ENCODE measurements around the gene ABCD4. TPM values are rescaled to one million over a fixed set of nuclear protein-coding genes. Genes with fewer than 3 reads are reported as not detected.
A peak's percentile ranks its signal among the peaks of the same experiment; 100 is the strongest.

ABCD4 gene
- total and polyA plus RNA-seq, 2 of the 4 experiments (the other 2 are of a cell fraction): 12.2 to 20.4 TPM

GRCh38 chr14:74297986-74298385 is 4.7 kb downstream of the ABCD4 start:
- 100% methylated on average over 1 of the region's 10 CpGs; no CpG with 5 or more reads in 1 of the 2 experiments for WGBS, 2 experiments (ENCODE audit: extremely low coverage in 2 of 2, insufficient read length in 1 of 2)
- Histone ChIP-seq H3K79me1 (ENCODE audit: low read depth in 1 of 2, low read length in 2 of 2) (peaks cover 13 to 70% of the 10 kb centered on the region in 2 experiments), H2BK15ac (ENCODE audit: low read depth, low read length) (no peak overlapping the region), H4K5ac (ENCODE audit: low read depth, low read length) (no peak overlapping the region), H2AK5ac (ENCODE audit: low read depth, low read length) (no peak overlapping the region), H2AK9ac (replicated peaks; ENCODE audit: low read depth, low read length, poor library complexity) (no peak overlapping the region), H3K27me3 (ENCODE audit: control insufficient read depth, insufficient read depth, low read length) (no peaks in the 10 kb centered on the region), H4K20me1 (ENCODE audit: insufficient read depth, low read length) (peaks cover 23% of the 10 kb centered on the region; the same call in 1 of the 2 replicates), H2BK5ac (ENCODE audit: low read depth, low read length, poor library complexity, severe bottlenecking) (no peak overlapping the region), H2BK120ac (ENCODE audit: low read depth, low read length) (no peak overlapping the region), H2AFZ (replicated peaks; ENCODE audit: low read length, poor library complexity) (peak overlapping the region; percentile 33), H3K4ac (ENCODE audit: low read depth, low read length) (no peak overlapping the region), H3K14ac (replicated peaks; ENCODE audit: low read depth, low read length) (no peak overlapping the region), H3K4me1 (ENCODE audit: control insufficient read depth, insufficient read depth, low read length) (peaks cover 3% of the 10 kb centered on the region), H3K56ac (ENCODE audit: extremely low read depth, insufficient read depth, low read length) (no peak overlapping the region), H3K36me3 (ENCODE audit: control insufficient read depth, insufficient read depth, low read length) (peaks cover 34% of the 10 kb centered on the region), H3K9me3 (ENCODE audit: control insufficient read depth, insufficient read depth, low read length) (no peaks in the 10 kb centered on the region), H3K27ac (ENCODE audit: insufficient read depth, low read length) (no peak overlapping the region), H3K23ac (ENCODE audit: low read depth, low read length) (no peak overlapping the region), H3K9ac (ENCODE audit: low read depth, low read length) (no peak overlapping the region), H3K4me3 (ENCODE audit: insufficient read depth, low read depth, low read length) (no peak overlapping the region), H4K91ac (ENCODE audit: insufficient read depth, low read depth, low read length) (no peak overlapping the region), H3K4me2 (ENCODE audit: low read depth, low read length) (no peak overlapping the region), H3K9me1 (ENCODE audit: insufficient read depth, low read length) (0 out of 2 replicates have a peak, but pooled peaks cover 3% of the 10 kb centered on the region), H4K8ac (ENCODE audit: low read depth in 2 of 2, low read length in 2 of 2) (no peak overlapping the region), H3K18ac (ENCODE audit: low read depth, low read length) (no peak overlapping the region), H2BK20ac (ENCODE audit: low read depth, low read length) (no peak overlapping the region)
- dilution Hi-C loops (cut with HindIII; ENCODE audit: low sequenced_read_pairs, unreplicated experiment): no loop called here
- ChIA-PET POLR2A (ENCODE audit: unreplicated experiment) (no interaction called here), CTCF (interaction anchor here (0.7 kb wide), 1 partner anchor 410 kb away, joined by 3 read pairs; no protein-coding TSS in a partner anchor)
- BruUV-seq (replicated peaks): no TSS peak
- DNase-seq (no peak), ATAC-seq (ENCODE audit: low read depth) (no peak)
- TF ChIP-seq CEBPB (IDR thresholded peaks at IDR 0.05; ENCODE audit: low read depth, low read length) (no peak), MAFK (IDR thresholded peaks at IDR 0.05; ENCODE audit: low read depth, low read length) (peak; percentile 45; the same call in 1 of the 2 replicates)
- in situ Hi-C loops (cut with MboI; ENCODE audit: low sequenced_read_pairs): no loop called here
- intact Hi-C loops (cut with micrococcal nuclease): no loop called here

Measured in IMR-90 (cell line).